ENCODE data around the gene SMIM45.

SMIM45 gene

GRCh38 chr22:41911001-41911611, 40.8 kb upstream of the SMIM45 start (continued):
- TF ChIP-seq, protein P1, sequence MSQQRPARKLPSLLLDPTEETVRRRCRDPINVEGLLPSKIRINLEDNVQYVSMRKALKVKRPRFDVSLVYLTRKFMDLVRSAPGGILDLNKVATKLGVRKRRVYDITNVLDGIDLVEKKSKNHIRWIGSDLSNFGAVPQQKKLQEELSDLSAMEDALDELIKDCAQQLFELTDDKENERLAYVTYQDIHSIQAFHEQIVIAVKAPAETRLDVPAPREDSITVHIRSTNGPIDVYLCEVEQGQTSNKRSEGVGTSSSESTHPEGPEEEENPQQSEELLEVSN (IDR thresholded peaks at IDR 0.05), result no peak; the same call in 1 of the 2 replicates
- no peak for TF ChIP-seq KDM4A (IDR thresholded peaks at IDR 0.05; ENCODE audit: low read depth, low read length, severe bottlenecking)

Measured in H1 (cell line).